HG03432 (cell line): ENCODE results near the gene SUPT16H.

Experiments used
- ATAC-seq: cut with Tn5 transposase; IDR thresholded peaks from one replicate; pipeline ENCODE4 v1.9.1; 2021; ENCODE audit warnings: mild to moderate bottlenecking, moderate library complexity; ENCODE audit not compliant: unreplicated experiment

The SUPT16H gene

GRCh38 chr14:21369949-21370679, 13.7 kb downstream of the SUPT16H start:
- no peak for ATAC-seq

- no peak for ATAC-seq
Observed at GRCh38 chr14:21367582-21368144, 16.2 kb downstream of the SUPT16H start.

DNA sequence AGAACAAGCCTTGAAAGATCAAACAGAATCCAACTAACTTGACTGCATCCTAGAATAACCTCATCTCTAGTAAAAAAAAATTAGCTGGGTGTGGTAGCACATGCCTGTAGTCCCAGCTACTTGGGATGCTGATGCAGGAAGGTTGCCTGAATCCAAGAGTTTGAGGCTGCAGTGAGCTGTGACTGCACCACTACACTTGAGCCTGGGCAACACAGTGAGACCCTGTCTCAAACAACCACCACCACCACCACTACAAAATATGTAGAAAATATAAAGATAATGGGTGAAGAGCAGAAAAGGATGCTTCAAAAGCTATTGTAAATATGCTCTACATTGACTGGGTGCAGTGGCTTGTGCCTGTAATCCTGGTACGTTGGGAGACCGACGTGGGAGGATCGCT, 27.3 kb downstream of the SUPT16H start:
- no peak for ATAC-seq

GRCh38 chr14:21352587-21352986, 31.2 kb downstream of the SUPT16H start:
- ATAC-seq = no peak

DNA sequence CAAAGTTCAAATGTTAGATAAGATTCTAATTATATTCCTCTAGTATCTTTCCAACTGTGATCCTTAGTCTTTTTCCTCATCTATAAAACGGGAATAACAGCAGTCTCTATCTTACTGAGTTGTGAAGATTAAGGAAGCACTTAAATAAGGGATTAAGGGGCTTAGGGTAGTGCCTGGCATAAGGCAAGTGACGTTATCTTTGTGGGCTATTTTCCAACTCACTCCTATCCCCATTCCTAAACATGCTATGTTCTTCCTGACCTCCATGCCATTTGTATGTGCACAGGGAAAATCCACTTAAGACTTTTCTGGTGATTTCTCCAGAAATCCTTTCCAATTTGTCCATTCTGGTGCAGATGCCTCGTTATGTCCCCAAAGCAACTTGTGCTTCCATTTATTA, 33.3 kb downstream of the SUPT16H start:
- ATAC-seq = no peak

DNA sequence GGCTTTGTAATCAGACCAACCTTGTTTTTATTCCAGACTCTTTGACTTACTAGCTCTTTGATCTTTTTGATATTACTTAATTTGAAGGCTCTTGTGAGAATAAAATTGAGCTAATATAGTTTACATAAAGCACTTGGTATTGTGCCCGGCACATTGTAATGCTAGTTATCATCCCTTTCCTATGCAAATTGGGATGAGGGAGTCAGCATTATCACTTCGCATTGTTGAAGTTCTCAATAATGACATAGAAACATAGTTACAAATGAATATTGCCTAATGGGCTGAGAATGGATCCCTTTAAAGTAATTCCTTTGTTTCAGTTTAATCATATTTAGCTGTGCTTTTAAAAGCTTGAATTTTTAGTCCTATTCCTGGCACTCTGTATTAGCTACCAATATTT, 36.6 kb downstream of the SUPT16H start:
- ATAC-seq = no peak

- no peak for ATAC-seq
Observed at GRCh38 chr14:21346532-21347135, 37.2 kb downstream of the SUPT16H start.

DNA sequence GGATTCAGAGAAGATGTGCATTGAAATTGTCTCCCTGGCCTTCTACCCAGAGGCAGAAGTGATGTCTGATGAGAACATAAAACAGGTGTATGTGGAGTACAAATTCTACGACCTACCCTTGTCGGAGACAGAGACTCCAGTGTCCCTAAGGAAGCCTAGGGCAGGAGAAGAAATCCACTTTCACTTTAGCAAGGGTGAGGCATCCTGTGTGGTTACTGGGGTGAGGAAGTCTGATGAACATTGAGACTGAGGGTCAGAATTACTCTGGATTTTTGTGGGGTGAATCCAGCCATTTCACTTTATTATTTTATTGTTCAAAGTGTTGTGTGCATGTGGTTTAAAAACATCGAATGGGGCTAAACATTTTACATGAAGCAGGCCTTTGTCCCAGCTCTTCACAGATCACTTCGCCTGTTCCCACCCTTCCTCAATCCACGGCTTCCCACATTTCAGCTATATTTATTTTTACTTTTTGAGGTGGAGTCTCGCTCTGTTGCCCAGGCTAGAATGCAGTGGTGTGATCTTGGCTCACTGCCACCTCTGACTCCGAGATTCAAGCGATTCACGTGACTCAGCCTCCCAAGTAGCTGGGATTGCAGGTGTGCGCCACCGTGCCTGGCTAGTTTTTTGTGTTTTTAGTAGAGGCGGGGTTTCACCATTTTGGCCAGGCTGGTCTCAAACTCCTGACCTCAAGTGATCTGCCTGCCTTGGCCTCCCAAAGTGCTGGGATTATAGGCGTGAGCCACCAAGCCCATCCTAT, 40.6 kb downstream of the SUPT16H start:
- no peak for ATAC-seq

DNA sequence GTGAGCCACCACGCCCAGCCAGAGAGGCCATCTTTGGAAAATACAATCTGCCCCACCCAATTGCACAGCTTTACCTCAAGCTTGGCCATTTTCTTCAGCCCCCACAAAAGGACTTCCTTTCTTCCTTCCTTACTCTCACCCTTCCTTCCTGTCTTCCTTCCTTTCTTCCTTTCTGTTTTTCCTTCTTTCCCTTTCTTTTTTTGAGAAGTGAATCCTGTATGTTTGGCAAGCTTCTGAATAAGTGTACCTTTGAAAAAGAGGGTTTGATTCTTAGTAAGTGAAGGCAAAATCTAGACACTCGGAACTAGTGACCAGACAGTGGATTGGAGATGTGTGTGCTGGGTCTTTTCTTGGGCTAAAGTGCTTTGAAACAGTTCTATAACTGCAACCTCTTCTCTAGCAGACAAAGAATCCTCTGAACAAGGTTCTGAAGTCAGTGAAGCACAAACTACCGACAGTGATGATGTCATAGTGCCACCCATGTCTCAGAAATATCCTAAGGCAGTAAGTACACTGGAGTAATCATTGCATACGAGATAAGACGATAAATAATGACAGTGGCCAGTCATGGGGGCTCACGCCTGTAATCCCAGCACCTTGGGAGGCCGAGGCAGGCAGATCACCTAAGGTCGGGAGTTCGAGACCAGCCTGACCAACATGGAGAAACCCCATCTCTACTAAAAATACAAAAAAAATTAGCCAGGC, 49.5 kb downstream of the SUPT16H start:
- no peak for ATAC-seq

DNA sequence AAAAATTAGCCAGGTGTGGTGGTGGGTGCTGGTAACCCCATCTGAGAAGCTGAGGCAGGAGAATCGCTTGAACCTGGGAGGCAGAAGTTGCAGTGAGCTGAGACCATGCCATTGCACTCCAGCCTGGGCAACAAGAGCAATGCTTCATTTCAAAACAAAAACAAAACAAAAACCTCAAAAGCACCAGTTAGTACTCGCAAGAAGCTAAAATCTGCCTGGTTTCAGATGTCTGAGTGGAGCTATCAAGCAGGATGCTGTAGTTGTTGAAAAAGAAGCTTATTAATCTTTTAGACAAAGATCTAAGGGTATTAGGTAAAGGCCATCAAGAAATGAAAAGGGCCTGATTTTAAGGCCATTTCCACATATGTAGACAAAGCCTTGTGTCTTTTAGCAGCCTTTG, 50.9 kb downstream of the SUPT16H start:
- no peak for ATAC-seq

DNA sequence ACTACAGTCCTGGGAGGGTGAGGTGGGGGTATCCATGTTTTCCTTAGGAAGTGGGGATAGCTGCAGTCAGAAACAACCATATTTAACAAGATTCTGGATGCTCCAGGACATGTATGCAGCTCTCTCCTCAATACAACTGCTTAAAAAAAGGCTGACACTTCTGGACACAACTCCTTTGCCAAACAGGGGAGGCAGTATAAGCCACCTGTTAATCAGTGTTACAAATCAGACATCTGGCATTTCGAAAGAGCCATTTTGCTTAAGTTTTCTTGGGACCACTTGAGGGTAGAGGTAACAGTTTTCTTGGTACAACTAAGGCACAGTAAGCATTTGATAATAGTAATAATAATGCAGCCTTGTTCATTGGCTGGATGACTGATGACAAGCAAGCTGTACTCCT, 56.8 kb downstream of the SUPT16H start:
- no peak for ATAC-seq

DNA sequence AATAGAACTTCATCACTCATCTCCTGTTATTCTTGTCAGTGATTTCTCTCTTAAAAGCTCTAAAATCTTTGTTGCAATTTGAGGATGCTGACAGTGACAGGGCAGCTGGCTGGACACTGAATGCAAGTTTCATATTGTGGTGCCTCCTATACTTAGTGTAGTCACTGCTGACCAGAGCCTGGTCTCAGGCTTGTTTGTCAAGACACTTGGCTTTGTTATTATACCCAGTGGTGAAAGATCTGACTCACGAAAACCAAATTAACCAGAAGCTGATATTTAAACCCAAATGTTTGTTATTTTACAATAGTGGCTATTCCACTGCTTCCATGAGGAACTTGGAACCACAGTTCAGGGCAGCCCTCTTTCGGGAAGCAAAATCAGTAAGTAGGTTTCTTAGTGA, 61.1 kb downstream of the SUPT16H start:
- no peak for ATAC-seq

- no peak for ATAC-seq
Observed at GRCh38 chr14:21320913-21321312, 62.9 kb downstream of the SUPT16H start.

DNA sequence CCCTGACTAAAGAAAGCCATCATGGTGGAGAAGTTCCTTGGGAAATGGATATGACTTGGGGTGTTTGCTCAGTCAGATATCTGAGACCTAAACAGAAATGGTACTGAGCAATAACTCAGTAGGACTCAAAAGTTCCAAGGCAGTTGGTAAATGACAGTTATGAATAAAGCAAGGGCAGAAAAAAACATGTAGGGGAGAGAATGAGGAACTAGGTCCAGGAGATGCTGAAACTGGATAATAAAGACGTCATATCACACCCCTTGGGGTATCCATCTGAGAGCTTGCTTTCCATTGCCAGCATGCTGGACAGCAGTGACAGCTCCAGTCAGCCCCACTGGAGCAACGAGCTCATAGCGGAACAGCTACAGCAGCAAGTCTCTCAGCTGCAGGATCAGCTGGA, 66.4 kb downstream of the SUPT16H start:
- ATAC-seq = no peak

- ATAC-seq = no peak
Observed at GRCh38 chr14:21313512-21313911, 70.3 kb downstream of the SUPT16H start.

DNA sequence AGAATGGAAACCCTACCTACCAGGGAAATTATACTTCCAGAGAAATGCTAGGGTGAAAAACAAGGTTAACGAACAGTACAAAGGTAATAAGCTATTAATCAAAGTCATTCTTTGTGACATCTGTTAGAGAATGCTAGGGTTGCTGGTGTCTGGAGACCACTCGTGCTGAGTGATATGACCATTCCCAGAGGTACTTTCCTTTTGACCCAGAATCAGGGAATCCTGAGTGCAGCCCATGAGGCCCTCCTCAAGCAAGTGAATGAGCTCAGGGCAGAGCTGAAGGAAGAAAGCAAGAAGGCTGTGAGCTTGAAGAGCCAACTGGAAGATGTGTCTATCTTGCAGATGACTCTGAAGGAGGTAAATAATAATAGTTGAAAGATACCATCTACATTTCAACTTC, 72.2 kb downstream of the SUPT16H start:
- no peak for ATAC-seq

- no peak for ATAC-seq
Observed at GRCh38 chr14:21309956-21310355, 73.9 kb downstream of the SUPT16H start.

GRCh38 chr14:21309238-21309636, 74.6 kb downstream of the SUPT16H start:
- no peak for ATAC-seq

- peak; percentile 88 for ATAC-seq
Observed at GRCh38 chr14:21308479-21309237, 75.2 kb downstream of the SUPT16H start.

- peak; percentile 25 for ATAC-seq
Observed at GRCh38 chr14:21308132-21308478, 75.7 kb downstream of the SUPT16H start.

GRCh38 chr14:21307637-21308036, 76.2 kb downstream of the SUPT16H start:
- ATAC-seq = no peak
